ENCODE data around the gene ETNK2. TPM values are rescaled to one million over a fixed set of nuclear protein-coding genes. Genes with fewer than 3 reads are reported as not detected.
A peak's percentile ranks its signal among the peaks of the same experiment; 100 is the strongest.

ETNK2 gene
- total and polyA plus RNA-seq, 2 experiments from 2014 or later, result 7.6 to 26.2 TPM

DNA sequence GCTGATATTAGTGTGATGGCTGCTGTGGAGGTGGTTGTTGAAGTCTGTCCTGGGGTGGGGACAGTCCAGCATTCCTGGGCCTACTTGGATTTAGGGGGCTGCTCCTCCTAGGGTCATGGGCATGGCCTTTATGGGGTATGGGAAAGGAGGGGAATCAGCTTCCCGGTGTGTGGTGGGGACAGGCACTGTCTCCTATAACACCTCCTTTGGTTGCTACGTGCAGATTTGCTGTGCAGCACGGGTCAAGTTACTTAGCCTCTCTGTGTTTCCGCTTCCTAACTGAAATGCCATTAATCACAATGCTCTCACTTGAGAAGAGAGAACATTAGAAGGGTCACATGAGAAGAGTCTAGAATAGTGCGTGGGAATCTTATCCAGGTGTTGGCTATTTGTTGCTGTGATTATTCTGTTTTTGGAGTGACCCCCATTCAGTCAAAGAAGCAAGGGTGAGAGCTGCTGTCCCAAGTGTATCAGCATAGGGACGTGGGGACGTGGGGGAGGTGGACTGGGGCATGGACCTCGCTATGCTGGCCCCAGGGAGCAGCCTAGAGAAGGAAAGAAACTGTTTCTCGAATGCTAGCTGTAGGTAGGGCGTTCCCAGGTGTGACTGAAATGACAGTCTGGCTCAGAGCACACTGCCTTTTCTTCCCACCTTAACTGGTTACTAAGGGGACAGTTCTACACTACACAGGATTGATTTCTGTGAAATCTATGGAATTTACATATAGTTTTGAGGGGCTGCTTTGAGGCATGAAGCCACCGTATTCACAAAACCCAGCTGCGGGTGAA lies 59.0 kb downstream of the ETNK2 start (continued):
- no peak for TF ChIP-seq EZH2 (IDR thresholded peaks at IDR 0.05; ENCODE audit: low read depth, unreplicated experiment)
- TF ChIP-seq ZNF114 (CRISPR knock-in tag; IDR thresholded peaks at IDR 0.05), result no peak
- no peak for TF ChIP-seq ZNF331 (CRISPR knock-in tag; IDR thresholded peaks at IDR 0.05; ENCODE audit: low read depth)
- TF ChIP-seq EZH2phosphoT487 (IDR thresholded peaks at IDR 0.05; ENCODE audit: unreplicated experiment), result no peak
- TF ChIP-seq POLR2AphosphoS5 (IDR thresholded peaks at IDR 0.05; ENCODE audit: low read depth), result no peak
- TF ChIP-seq NANOG (IDR thresholded peaks at IDR 0.05; ENCODE audit: borderline replicate concordance), result no peak
- no peak for TF ChIP-seq JUNB (IDR thresholded peaks at IDR 0.05; ENCODE audit: unreplicated experiment)

DNA sequence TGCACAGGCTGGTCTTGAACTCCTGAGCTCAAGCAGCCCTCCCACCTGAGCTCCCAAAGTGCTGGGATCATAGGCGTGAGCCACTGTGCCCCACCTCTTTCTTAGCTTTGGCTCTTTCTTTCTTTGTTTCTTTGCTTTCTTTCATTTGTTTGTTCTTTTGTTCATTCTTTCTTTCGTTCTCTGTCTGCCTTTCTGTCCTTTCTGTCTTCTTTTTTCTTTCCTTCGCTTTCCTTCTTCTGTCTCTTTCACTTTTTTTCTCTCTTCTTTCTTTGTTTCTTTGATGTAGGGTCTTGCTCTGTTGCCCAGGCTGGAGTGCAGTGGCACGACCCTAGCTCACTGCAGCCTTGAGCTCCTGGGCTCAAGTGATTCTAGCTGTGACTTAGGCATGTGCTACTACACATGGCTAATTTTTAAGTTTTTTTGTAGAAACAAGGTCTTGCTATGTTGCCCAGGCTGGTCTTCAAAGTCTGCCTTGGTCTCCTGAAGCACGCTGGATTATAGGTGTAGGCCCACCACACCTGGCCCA lies 60.0 kb downstream of the ETNK2 start:
- Mint-ChIP-seq H3K4me1 (peaks cover 89% of the 10 kb centered on the region), H3K4me3 (no peak overlapping the region)
- H3K79me2 ChIP-seq (replicated peaks; ENCODE audit: insufficient read depth), result peaks cover 100% of the 10 kb centered on the region
- TF ChIP-seq JUNB (IDR thresholded peaks at IDR 0.05; ENCODE audit: unreplicated experiment) (no peak), NANOG (IDR thresholded peaks at IDR 0.05; ENCODE audit: borderline replicate concordance) (no peak), ZNF114 (CRISPR knock-in tag; IDR thresholded peaks at IDR 0.05) (no peak), REST (IDR thresholded peaks at IDR 0.05; ENCODE audit: unreplicated experiment) (no peak), POLR2AphosphoS5 (IDR thresholded peaks at IDR 0.05; ENCODE audit: low read depth) (no peak), EZH2 (IDR thresholded peaks at IDR 0.05; ENCODE audit: low read depth, unreplicated experiment) (no peak), ZNF331 (CRISPR knock-in tag; IDR thresholded peaks at IDR 0.05; ENCODE audit: low read depth) (no peak), CREB1 (CRISPR knock-in tag; IDR thresholded peaks at IDR 0.05; ENCODE audit: low read depth) (no peak), EZH2phosphoT487 (IDR thresholded peaks at IDR 0.05; ENCODE audit: unreplicated experiment) (no peak), STAT1 (IDR thresholded peaks at IDR 0.05; ENCODE audit: unreplicated experiment) (no peak), ZNF462 (CRISPR knock-in tag; IDR thresholded peaks at IDR 0.05) (no peak)
- TF ChIP-seq, protein P1, sequence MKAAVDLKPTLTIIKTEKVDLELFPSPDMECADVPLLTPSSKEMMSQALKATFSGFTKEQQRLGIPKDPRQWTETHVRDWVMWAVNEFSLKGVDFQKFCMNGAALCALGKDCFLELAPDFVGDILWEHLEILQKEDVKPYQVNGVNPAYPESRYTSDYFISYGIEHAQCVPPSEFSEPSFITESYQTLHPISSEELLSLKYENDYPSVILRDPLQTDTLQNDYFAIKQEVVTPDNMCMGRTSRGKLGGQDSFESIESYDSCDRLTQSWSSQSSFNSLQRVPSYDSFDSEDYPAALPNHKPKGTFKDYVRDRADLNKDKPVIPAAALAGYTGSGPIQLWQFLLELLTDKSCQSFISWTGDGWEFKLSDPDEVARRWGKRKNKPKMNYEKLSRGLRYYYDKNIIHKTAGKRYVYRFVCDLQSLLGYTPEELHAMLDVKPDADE (IDR thresholded peaks at IDR 0.05), result no peak

More for the DNA sequence above, 60.0 kb downstream of the ETNK2 start:
- peak overlapping the region; percentile 60; the same call in 1 of the 2 replicates for H3K4me2 ChIP-seq
- H3K9me2 ChIP-seq (ENCODE audit: insufficient read depth), result no peaks in the 10 kb centered on the region
- H3K36me3 Mint-ChIP-seq (ENCODE audit: low read depth), result peaks cover 7% of the 10 kb centered on the region; the same call in 2 of the 3 replicates
- ATAC-seq (no peak), DNase-seq (ENCODE audit: low spot score) (no peak)
- H3K27me3 Mint-ChIP-seq (ENCODE audit: insufficient read depth, low read depth, poor library complexity), result peaks cover 9% of the 10 kb centered on the region
- no peaks in the 10 kb centered on the region for H3K9me3 Mint-ChIP-seq
- no peak overlapping the region for H3K4me3 ChIP-seq
- peaks cover 93% of the 10 kb centered on the region for H3K4me1 ChIP-seq (ENCODE audit: insufficient read depth)
- H3K36me3 ChIP-seq (ENCODE audit: insufficient read depth), result no peaks in the 10 kb centered on the region; the same call in 1 of the 2 replicates
- peak overlapping the region; percentile 59; the same call in 1 of the 2 replicates for H3K27ac ChIP-seq (ENCODE audit: low read depth)
- no peaks in the 10 kb centered on the region for H3K27me3 ChIP-seq (ENCODE audit: insufficient read depth)
- H2AFZ ChIP-seq, result no peak overlapping the region
- H3F3A ChIP-seq (replicated peaks; ENCODE audit: low read depth), result peaks cover 33% of the 10 kb centered on the region
- no peak overlapping the region for H3K27ac Mint-ChIP-seq
- peaks cover 93% of the 10 kb centered on the region for H4K20me1 ChIP-seq (replicated peaks; ENCODE audit: insufficient read depth)
